Measurements from ENCODE around the gene TRPC1. TPM values are rescaled to one million over a fixed set of nuclear protein-coding genes. Genes with fewer than 3 reads are reported as not detected.

TRPC1 gene
- total RNA-seq, 2 donors from 2014 or later: 1.8 to 2.2 TPM

GRCh38 chr3:142837526-142837925 lies 113.7 kb downstream of the TRPC1 start:
- Histone ChIP-seq H3K4me3 (no peak overlapping the region), H3K4me1 (no peaks in the 10 kb centered on the region), H3K36me3 (no peaks in the 10 kb centered on the region), H3K27ac (no peak overlapping the region), H3K9ac (ENCODE audit: low read depth in 2 of 2, low read length in 2 of 2) (no peak overlapping the region), H3K27me3 (no peaks in the 10 kb centered on the region), H3K9me3 (no peaks in the 10 kb centered on the region)
- intact Hi-C loops (cut with DNase I): no loop called here
- DNase-seq: no peak
- no peak for TF ChIP-seq CTCF (IDR thresholded peaks at IDR 0.05)

DNA sequence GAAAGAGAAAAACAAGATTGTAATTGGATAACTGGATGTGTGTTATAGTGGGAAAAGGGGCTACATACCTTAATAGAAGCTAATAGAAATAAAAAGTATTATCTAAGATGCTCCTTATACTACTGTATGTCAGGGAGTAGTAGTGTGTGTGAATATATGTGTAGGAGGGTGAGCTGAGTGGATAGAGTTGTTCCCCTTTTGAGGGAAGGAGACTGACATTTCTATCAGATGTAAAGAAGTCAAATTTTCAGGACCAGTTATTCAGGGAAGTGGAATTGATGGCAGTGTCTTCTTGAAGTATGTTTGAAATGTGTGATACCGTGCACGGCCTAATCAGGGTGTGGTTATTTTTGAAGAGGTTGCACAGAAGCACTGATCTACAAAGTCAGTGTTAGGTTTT lies 116.0 kb downstream of the TRPC1 start:
- Histone ChIP-seq H3K4me1 (no peaks in the 10 kb centered on the region), H3K36me3 (no peaks in the 10 kb centered on the region), H3K4me3 (no peak overlapping the region), H3K9me3 (no peaks in the 10 kb centered on the region), H3K27me3 (no peaks in the 10 kb centered on the region), H3K9ac (ENCODE audit: low read depth in 2 of 2, low read length in 2 of 2) (no peak overlapping the region), H3K27ac (no peak overlapping the region)
- TF ChIP-seq CTCF (IDR thresholded peaks at IDR 0.05): no peak
- no peak for DNase-seq
- intact Hi-C loops (cut with DNase I): loop anchor here (5.0 kb wide), 1 partner anchor 147 kb away; no protein-coding TSS in a partner anchor

DNA sequence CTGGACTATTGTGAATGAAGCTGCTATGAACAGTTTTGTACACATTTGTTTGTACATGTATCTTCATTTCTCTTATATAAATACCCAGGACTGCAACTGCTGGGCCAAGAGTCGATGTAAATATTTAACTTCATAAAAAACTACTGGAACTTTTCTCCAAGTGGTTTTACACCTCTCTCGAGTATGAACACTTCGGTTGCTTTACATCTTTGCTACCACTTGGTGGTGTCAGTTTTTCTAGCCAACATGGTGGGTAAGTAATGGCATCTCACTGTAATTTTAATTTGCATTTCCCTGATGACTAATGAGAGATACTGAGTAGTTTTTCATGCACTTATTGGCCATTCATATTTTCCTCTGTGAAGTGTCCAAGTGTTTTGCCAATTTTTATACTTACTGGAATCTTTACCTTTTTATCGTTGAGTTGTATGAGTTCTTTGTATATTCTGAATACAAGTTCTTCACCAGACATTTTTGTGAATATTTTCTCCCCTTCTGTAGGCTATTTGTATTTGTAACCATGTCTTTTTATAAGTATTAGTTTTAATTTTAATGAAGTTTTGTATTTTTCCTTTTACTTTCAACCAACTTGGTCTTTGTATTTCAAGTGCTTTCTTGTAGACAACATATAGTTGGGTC lies 120.6 kb downstream of the TRPC1 start:
- no peak overlapping the region for H3K27ac ChIP-seq
- no peaks in the 10 kb centered on the region for H3K4me1 ChIP-seq
- no peaks in the 10 kb centered on the region for H3K36me3 ChIP-seq
- H3K4me3 ChIP-seq: no peak overlapping the region
- DNase-seq: no peak
- no peak overlapping the region for H3K9ac ChIP-seq (ENCODE audit: low read depth in 2 of 2, low read length in 2 of 2)
- TF ChIP-seq CTCF (IDR thresholded peaks at IDR 0.05): peak; percentile 48
- no peaks in the 10 kb centered on the region for H3K27me3 ChIP-seq
- intact Hi-C loops (cut with DNase I): loop anchor here (5.0 kb wide), 1 partner anchor 143 kb away; no protein-coding TSS in a partner anchor
- H3K9me3 ChIP-seq: no peaks in the 10 kb centered on the region

DNA sequence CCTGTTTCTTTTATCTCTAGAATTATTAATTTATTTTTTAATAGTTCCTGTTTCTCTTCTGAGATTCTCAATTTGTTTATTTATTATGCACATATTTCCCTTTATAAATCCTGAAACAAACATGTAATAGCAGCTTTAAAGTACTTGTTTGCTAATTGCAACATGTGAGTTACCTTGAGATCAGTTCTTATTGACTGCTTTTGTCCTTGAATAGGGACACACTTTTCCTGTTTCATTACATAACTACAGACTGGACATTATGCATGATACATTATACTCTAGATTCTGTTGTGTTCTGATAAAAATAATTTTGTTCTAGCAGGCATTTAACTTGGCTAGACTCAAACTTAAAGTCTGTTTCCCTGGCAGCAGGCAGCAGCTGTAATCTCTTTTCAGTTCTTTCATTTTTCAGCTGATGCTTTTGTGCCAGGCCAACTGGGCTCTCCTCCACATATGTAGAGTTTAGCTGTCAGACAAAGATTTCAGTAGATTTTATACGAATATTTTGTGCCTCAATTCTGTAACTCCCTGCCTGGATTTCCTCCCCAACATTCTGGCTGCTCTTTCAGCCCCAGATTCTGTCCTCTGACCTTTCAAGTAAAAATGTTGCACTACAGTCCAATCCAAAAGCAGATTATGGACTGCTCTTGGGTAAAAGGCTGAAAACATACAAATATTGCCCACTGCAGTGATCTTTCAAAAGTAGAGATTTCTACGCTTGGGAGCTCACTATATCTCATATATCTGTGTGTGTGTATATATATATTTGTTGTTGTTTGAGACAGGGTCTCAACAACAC lies 123.1 kb downstream of the TRPC1 start:
- no peaks in the 10 kb centered on the region for H3K4me1 ChIP-seq
- no peak for TF ChIP-seq CTCF (IDR thresholded peaks at IDR 0.05)
- H3K27ac ChIP-seq: no peak overlapping the region
- intact Hi-C loops (cut with DNase I): no loop called here
- no peak for DNase-seq
- H3K9ac ChIP-seq (ENCODE audit: low read depth in 2 of 2, low read length in 2 of 2): no peak overlapping the region
- no peaks in the 10 kb centered on the region for H3K36me3 ChIP-seq
- no peak overlapping the region for H3K4me3 ChIP-seq
- H3K27me3 ChIP-seq: no peaks in the 10 kb centered on the region
- H3K9me3 ChIP-seq: no peaks in the 10 kb centered on the region

- H3K9me3 ChIP-seq: no peaks in the 10 kb centered on the region
- H3K4me3 ChIP-seq: no peak overlapping the region
- no peak for TF ChIP-seq CTCF (IDR thresholded peaks at IDR 0.05)
- H3K27ac ChIP-seq: no peak overlapping the region
- no peak overlapping the region for H3K9ac ChIP-seq (ENCODE audit: low read depth in 2 of 2, low read length in 2 of 2)
- no peaks in the 10 kb centered on the region for H3K4me1 ChIP-seq
- H3K27me3 ChIP-seq: no peaks in the 10 kb centered on the region
- H3K36me3 ChIP-seq: no peaks in the 10 kb centered on the region
- DNase-seq: no peak
- intact Hi-C loops (cut with DNase I): no loop called here
These were observed 125.3 kb downstream of the TRPC1 start for GRCh38 chr3:142849148-142849547.
